Tibial nerve (tissue), 3 donors: ENCODE measurements around the gene DDX1.

ENCODE experiments used
- EP300 ChIP-seq, 2 donors: sonication (generic); formaldehyde crosslinking; IDR thresholded peaks; one replicate each; pipeline ENCODE4 v1.6.1; 2017; ENCODE audit warnings: antibody characterized with exemption in 2 of 2, mild to moderate bottlenecking in 1 of 2
- POLR2A ChIP-seq, 2 donors: fragments of 450-650 bp; IDR thresholded peaks; one replicate each; pipeline ENCODE4 v1.6.1; 2017; ENCODE audit warnings: antibody characterized with exemption in 2 of 2, mild to moderate bottlenecking in 2 of 2, moderate library complexity in 2 of 2

DNA sequence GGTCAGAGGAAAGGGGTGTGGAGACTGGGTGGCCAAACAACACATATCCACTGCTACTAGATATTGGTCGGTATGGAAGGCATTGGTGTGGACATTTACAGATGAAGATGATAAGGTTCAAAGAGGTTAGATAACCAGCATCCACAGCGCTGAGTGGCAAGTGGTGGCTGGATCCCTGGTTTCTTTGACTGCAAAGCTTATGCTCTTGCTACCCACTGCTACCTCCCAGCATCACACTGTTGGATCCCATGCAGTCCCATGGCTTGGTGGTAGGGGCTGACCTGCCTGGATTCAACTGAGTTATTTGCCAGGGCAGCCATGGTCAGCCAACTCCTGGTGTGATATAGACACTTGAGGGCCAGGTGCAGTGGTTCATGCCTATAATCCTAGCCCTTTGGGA, 53.6 kb downstream of the DDX1 start:
- TF ChIP-seq POLR2A (IDR thresholded peaks at IDR 0.05) (no peak), EP300 (IDR thresholded peaks at IDR 0.05) (no peak)
